Loucy (cell line): ENCODE measurements around the gene IL15RA.
"Not testable (repeated sequence)": the region's sequence is repeated elsewhere in the genome, so short reads cannot be mapped to it uniquely, and the experiment has no call there.

ENCODE experiments used
- H2AFZ ChIP-seq: fragments of 200-600 bp; sonication (generic); 2 replicates; pipeline ENCODE4 v1.6.0; 2016; ENCODE audit warnings: antibody characterized with exemption, mild to moderate bottlenecking, low read length, moderate library complexity
- H3F3A ChIP-seq: fragments of 200-600 bp; 2 replicates; pipeline ENCODE4 v1.6.0; 2016; ENCODE audit warnings: antibody characterized with exemption, low read depth, mild to moderate bottlenecking
- H3K27me3 ChIP-seq: fragments of 200-600 bp; sonication (generic); 2 replicates; pipeline ENCODE4 v1.6.1; 2014; ENCODE audit warnings: low read length, mild to moderate bottlenecking; ENCODE audit not compliant: insufficient read depth, poor library complexity, severe bottlenecking
- H3K36me3 ChIP-seq: fragments of 200-600 bp; sonication (generic); 2 replicates; pipeline ENCODE4 v1.6.1; 2016; ENCODE audit warnings: low read length; ENCODE audit not compliant: insufficient read depth
- H3K4me1 ChIP-seq: fragments of 200-600 bp; sonication (generic); 2 replicates; pipeline ENCODE4 v1.5.1; 2014; ENCODE audit warnings: low read length, mild to moderate bottlenecking; ENCODE audit not compliant: insufficient read depth, poor library complexity, severe bottlenecking
- H3K4me2 ChIP-seq: fragments of 200-600 bp; sonication (generic); 2 replicates; pipeline ENCODE4 v1.6.0; 2014; ENCODE audit warnings: antibody characterized with exemption, low read length, low read depth, mild to moderate bottlenecking; ENCODE audit not compliant: poor library complexity, severe bottlenecking
- H3K4me3 ChIP-seq: fragments of 200-600 bp; sonication (generic); 2 replicates; pipeline ENCODE4 v1.5.1; 2014; ENCODE audit warnings: low read length, mild to moderate bottlenecking, mixed read lengths; ENCODE audit not compliant: poor library complexity, severe bottlenecking
- H3K79me2 ChIP-seq: fragments of 200-600 bp; sonication (generic); 2 replicates; pipeline ENCODE4 v1.6.1; 2014; ENCODE audit warnings: low read length; ENCODE audit not compliant: insufficient read depth
- H3K9ac ChIP-seq: fragments of 200-600 bp; sonication (generic); 2 replicates; pipeline ENCODE4 v1.6.0; 2014; ENCODE audit warnings: mild to moderate bottlenecking, low read depth, low read length, moderate library complexity; ENCODE audit not compliant: poor library complexity, severe bottlenecking
- H3K9me2 ChIP-seq: fragments of 200-600 bp; sonication (generic); replicated peaks from 2 replicates; pipeline ENCODE4 v1.6.1; 2016; ENCODE audit warnings: low read depth, low read length, mixed read lengths
- H3K9me3 ChIP-seq: fragments of 200-600 bp; sonication (generic); 2 replicates; pipeline ENCODE4 v1.6.1; 2014; ENCODE audit warnings: mild to moderate bottlenecking, antibody characterized with exemption, low read length, low read depth; ENCODE audit not compliant: insufficient read depth
- H4K20me1 ChIP-seq: fragments of 200-600 bp; sonication (generic); 2 replicates; pipeline ENCODE4 v1.6.0; 2014; ENCODE audit warnings: antibody characterized with exemption, low read length, mild to moderate bottlenecking; ENCODE audit not compliant: insufficient read depth, poor library complexity, severe bottlenecking
- CTCF ChIP-seq: fragments of 200-600 bp; sonication (generic); conservative IDR thresholded peaks from 2 replicates; pipeline ENCODE4 v1.5.1; 2014; ENCODE audit warnings: mild to moderate bottlenecking, antibody characterized with exemption, low read length
- EZH2phosphoT487 ChIP-seq: fragments of 200-600 bp; IDR thresholded peaks from 2 replicates; pipeline ENCODE4 v1.6.1; 2018; ENCODE audit warnings: antibody characterized with exemption, mild to moderate bottlenecking, moderate library complexity, borderline replicate concordance

Gene IL15RA

GRCh38 chr10:5963071-5963470 is 14.3 kb downstream of the IL15RA start:
- Histone ChIP-seq H3K36me3 (no peaks in the 10 kb centered on the region), H3K79me2 (no peaks in the 10 kb centered on the region), H4K20me1 (no peaks in the 10 kb centered on the region), H3K27me3 (no peaks in the 10 kb centered on the region), H3K4me3 (no peak overlapping the region), H3K4me2 (no peak overlapping the region), H3K4me1 (no peaks in the 10 kb centered on the region), H3K9ac (no peak overlapping the region), H3F3A (no peaks in the 10 kb centered on the region), H3K9me3 (no peaks in the 10 kb centered on the region), H2AFZ (no peak overlapping the region), H3K9me2 (no peaks in the 10 kb centered on the region)
- TF ChIP-seq CTCF (no peak), EZH2phosphoT487 (no peak)

GRCh38 chr10:5962358-5962940 is 14.9 kb downstream of the IL15RA start:
- H3K9me2 ChIP-seq, H3K9me3 ChIP-seq, H3K9ac ChIP-seq, H4K20me1 ChIP-seq, H3F3A ChIP-seq, H3K79me2 ChIP-seq, H3K4me3 ChIP-seq, H3K27me3 ChIP-seq, H3K4me2 ChIP-seq, H3K4me1 ChIP-seq, H3K36me3 ChIP-seq, H2AFZ ChIP-seq: not testable (repeated sequence)

- Histone ChIP-seq H3K4me3 (no peak overlapping the region), H3K9ac (no peak overlapping the region), H3K4me1 (no peaks in the 10 kb centered on the region), H3K4me2 (no peak overlapping the region), H3K36me3 (no peaks in the 10 kb centered on the region), H2AFZ (no peak overlapping the region), H3F3A (no peaks in the 10 kb centered on the region), H3K79me2 (no peaks in the 10 kb centered on the region), H4K20me1 (no peaks in the 10 kb centered on the region), H3K9me3 (no peaks in the 10 kb centered on the region), H3K27me3 (no peaks in the 10 kb centered on the region), H3K9me2 (no peaks in the 10 kb centered on the region)
- no peak for TF ChIP-seq CTCF
- TF ChIP-seq EZH2phosphoT487 = no peak
These were observed 15.8 kb downstream of the IL15RA start for GRCh38 chr10:5961405-5962100.

GRCh38 chr10:5960973-5961275 is 16.4 kb downstream of the IL15RA start:
- not testable (repeated sequence) for H3K27me3 ChIP-seq, H3K79me2 ChIP-seq, H3F3A ChIP-seq, H3K4me2 ChIP-seq, H3K4me3 ChIP-seq, H4K20me1 ChIP-seq, H2AFZ ChIP-seq, H3K9ac ChIP-seq, H3K9me2 ChIP-seq, H3K4me1 ChIP-seq, H3K9me3 ChIP-seq, H3K36me3 ChIP-seq
